ENCODE data around the gene CKMT2.

DNA sequence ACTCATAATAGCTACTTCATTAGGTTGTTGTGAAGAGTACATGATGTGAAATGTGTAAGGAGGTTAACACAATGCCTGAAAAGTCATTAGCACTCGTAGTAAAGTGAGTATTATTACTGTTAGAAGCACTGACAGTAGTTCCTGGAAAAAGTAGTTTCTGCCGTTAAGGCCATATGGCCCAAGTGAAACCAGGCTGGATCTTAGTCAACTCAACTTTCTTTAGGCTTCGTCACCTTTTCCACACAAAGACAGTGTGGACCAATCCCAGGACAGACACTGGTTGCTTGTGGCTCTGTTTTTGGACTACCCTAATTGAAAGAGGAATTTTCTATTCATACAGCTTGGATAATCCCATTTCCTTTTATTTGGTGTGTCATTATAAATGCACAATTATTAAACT is 29.4 kb upstream of the CKMT2 start:
- TF ChIP-seq, protein P1, sequence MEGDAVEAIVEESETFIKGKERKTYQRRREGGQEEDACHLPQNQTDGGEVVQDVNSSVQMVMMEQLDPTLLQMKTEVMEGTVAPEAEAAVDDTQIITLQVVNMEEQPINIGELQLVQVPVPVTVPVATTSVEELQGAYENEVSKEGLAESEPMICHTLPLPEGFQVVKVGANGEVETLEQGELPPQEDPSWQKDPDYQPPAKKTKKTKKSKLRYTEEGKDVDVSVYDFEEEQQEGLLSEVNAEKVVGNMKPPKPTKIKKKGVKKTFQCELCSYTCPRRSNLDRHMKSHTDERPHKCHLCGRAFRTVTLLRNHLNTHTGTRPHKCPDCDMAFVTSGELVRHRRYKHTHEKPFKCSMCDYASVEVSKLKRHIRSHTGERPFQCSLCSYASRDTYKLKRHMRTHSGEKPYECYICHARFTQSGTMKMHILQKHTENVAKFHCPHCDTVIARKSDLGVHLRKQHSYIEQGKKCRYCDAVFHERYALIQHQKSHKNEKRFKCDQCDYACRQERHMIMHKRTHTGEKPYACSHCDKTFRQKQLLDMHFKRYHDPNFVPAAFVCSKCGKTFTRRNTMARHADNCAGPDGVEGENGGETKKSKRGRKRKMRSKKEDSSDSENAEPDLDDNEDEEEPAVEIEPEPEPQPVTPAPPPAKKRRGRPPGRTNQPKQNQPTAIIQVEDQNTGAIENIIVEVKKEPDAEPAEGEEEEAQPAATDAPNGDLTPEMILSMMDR (conservative IDR thresholded peaks at IDR 0.05 in 1 of 2, IDR thresholded peaks at IDR 0.05 in 1 of 2; ENCODE audit: low read depth in 1 of 2, low read length in 2 of 2) = no peak
- TF ChIP-seq EZH2 (IDR thresholded peaks at IDR 0.05; ENCODE audit: low read length, missing control alignments) = no peak

Data from fibroblast of lung (primary cell).